Activated T-cell treated with anti-CD3 and anti-CD28 coated beads, Interleukin-2, amount 50 U/mL, for 1 hour (primary cell): ENCODE results near the gene HSPA1L.

ENCODE experiments used
- DNase-seq: peaks from one replicate; pipeline ENCODE4 v3.0.0-alpha.2; 2020

Gene HSPA1L

DNA sequence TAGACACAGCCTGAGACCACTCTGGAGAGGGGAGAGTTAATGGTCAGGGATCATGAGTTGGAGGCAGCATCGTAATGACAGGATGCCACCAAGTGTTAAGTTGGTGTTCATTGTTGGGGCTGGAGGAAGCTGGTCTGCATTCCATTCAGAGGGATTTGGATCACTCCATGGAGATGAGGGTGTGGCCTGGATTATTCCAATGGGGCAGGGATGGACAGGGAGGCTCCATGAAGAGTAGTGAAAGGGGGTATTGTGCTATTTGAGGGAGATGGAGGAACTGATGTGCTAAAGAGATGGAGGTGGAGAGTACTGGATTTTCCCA, 51.5 kb downstream of the HSPA1L start:
- no peak for DNase-seq

DNA sequence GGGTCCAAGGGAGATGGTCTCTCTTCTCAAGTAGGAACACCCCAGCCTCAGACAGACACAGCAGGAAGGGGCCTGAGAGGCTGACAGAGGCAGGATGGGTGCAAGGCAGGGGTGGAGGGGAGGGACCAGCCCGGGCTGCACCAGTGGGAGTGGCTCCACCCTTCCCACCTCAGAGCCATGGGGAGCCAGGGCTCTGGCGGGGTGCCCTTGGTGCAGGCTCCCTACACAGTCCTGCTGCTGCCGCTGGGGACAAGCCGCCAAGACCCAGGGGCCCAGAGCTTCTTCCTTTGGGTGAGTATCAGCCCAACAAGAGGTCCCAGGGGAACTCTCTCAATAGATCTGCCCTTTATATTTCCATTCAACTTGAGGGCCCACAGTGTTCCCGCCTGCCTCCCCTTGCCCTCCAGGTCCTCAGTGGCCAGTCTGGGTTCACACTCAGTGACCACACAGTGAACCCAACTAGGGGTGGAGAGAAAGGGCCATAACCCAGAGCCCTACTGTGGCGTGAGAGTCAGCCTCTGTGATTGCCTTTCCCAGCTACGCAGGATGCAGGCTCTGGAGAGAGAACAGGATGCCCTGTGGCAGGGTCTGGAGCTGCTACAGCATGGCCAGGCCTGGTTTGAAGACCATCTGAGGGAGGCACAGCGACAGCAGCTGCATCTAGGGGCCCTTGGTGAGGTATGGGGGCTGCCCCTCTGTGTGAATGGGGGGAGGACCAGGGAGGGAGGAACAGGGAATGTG, 52.0 kb downstream of the HSPA1L start:
- no peak for DNase-seq

DNA sequence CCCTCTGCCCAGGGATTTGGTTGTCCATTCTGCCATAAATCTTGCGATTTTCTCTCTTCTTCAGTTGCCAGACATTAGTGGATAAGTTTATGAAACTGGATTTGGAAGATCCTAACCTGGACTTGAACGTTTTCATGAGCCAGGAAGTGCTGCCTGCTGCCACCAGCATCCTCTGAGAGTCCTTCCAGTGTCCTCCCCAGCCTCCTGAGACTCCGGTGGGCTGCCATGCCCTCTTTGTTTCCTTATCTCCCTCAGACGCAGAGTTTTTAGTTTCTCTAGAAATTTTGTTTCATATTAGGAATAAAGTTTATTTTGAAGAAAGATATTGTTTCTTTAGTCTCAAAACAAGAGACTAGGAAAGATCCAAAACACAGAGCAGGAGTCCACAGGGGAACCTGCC, 52.7 kb downstream of the HSPA1L start, which contains the start of gene SAPCD1:
Gene SAPCD1, plus strand, starts transcription at position 301 of the 400 bp plus-strand sequence. CDS start 399 bp downstream, outside the sequence.
- no peak for DNase-seq

DNA sequence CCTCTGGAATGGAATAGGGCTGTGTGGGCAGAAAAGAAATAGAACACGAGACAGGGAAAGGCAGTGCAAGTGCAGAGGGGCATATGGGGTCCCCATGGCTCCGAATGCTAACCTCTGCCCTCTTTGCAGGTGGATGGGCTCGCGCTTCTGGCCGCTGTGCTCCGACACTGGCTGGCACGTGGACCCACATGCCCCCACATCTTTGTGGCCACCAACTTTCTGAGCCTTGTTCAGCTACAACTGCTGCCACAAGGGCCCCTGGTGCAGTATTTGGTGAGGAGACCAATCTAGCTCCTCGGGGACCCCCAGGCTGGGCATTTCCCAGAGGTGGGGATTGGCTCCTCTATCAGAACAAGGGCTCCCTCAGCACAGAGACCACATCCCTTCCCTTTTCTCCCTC, 53.7 kb downstream of the HSPA1L start:
- no peak for DNase-seq

DNA sequence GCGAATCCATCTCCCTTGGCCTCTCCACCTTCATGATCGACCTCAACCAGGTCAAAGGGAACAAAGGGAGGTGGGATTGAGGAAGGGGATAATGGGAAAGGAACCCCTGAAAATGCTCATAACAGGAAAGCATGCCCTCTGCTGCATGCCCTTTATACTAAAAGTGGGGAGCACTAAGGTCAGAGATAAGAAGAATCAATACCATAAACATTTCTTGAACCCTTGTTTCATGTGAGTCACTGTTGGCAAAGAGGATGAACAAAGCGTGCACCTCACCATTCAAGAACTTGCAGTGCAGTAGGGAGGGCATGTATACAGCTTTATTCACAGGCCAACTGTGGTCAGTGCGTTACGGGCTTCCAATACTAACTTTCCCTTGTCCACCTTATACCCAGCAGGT, 54.3 kb downstream of the HSPA1L start:
- no peak for DNase-seq
